K562 (cell line): ENCODE measurements around the gene GIGYF2. TPM values are rescaled to one million over a fixed set of nuclear protein-coding genes. Genes with fewer than 3 reads are reported as not detected.

Experiments
- ARNT ChIP-seq, 2 experiments: fragments of 450-650 bp; IDR thresholded peaks; 2 replicates each; pipeline ENCODE4 v1.6.1; 2016; ENCODE audit warnings: mild to moderate bottlenecking in 1 of 2
- EWSR1 ChIP-seq: fragments of 450-650 bp; IDR thresholded peaks from 2 replicates; pipeline ENCODE4 v1.6.1; 2018; ENCODE audit warnings: borderline replicate concordance, mild to moderate bottlenecking, low read depth, moderate library complexity; ENCODE audit not compliant: partially characterized antibody
- KHSRP ChIP-seq: fragments of 450-650 bp; IDR thresholded peaks from 2 replicates; pipeline ENCODE4 v1.6.1; 2017
- KLF10 ChIP-seq: fragments of 250-450 bp; sonication (Bioruptor Pico); IDR thresholded peaks from 2 replicates; pipeline ENCODE4 v1.6.1; 2021; ENCODE audit warnings: matching md5 sums
- TAF15 ChIP-seq: fragments of 200-400 bp; formaldehyde crosslinking; IDR thresholded peaks from 2 replicates; pipeline ENCODE4 v1.6.1; 2017; ENCODE audit warnings: mild to moderate bottlenecking, low read depth, low read length, moderate library complexity
- polyA plus RNA-seq, 8 experiments: library from polyadenylated mRNA; depleted of rRNA in 4 of 8; stranded (reverse) in 5 of 8; unstranded in 3 of 8; fragments of >200 nt; fragmentation: Nextera tagmentation in 2 of 8; fragmentation: Illumina TruSeq in 1 of 8; extraction: Ambion mirVana in 2 of 8; extraction: Trizol in 1 of 8; gene quantifications; 2 replicates each; pipeline versions ENCODE4 v1.2.1 to v1.2.3, GENCODE V29; 2011 to 2014; ENCODE audit warnings: inconsistent platforms in 1 of 8, missing spikeins in 1 of 8
- total RNA-seq, 7 experiments: library from RNA; depleted of rRNA in 6 of 7; stranded (reverse); fragments of >200 nt in 6 of 7; fragmentation: Illumina TruSeq in 2 of 7; extraction: Trizol in 2 of 7; gene quantifications; 2 replicates each; pipeline versions ENCODE4 v1.2.1 to v1.2.3, GENCODE V29; 2011 to 2021; ENCODE audit warnings: low replicate concordance in 1 of 7
- TF ChIP-seq, protein P1 (sequence below): fragments of 450-650 bp; IDR thresholded peaks from 2 replicates; pipeline ENCODE4 v1.6.1; 2016; ENCODE audit warnings: mild to moderate bottlenecking, moderate library complexity
- TF ChIP-seq, protein P2 (sequence below): fragments of 250-450 bp; sonication (Bioruptor Pico); IDR thresholded peaks from 2 replicates; pipeline ENCODE4 v1.8.0; 2021; ENCODE audit warnings: moderate library complexity, mild to moderate bottlenecking, inconsistent platforms
- TF ChIP-seq, protein P3 (sequence below): fragments of 450-650 bp; formaldehyde crosslinking; IDR thresholded peaks from 2 replicates; pipeline ENCODE4 v1.4.0; 2020; ENCODE audit warnings: mild to moderate bottlenecking, moderate library complexity

GIGYF2 gene
- total and polyA plus RNA-seq, 9 of the 15 experiments (the other 6 are each of a cell fraction or from before 2014, with no cell fraction given), result 12.7 to 52.7 (median 34.9) TPM

DNA sequence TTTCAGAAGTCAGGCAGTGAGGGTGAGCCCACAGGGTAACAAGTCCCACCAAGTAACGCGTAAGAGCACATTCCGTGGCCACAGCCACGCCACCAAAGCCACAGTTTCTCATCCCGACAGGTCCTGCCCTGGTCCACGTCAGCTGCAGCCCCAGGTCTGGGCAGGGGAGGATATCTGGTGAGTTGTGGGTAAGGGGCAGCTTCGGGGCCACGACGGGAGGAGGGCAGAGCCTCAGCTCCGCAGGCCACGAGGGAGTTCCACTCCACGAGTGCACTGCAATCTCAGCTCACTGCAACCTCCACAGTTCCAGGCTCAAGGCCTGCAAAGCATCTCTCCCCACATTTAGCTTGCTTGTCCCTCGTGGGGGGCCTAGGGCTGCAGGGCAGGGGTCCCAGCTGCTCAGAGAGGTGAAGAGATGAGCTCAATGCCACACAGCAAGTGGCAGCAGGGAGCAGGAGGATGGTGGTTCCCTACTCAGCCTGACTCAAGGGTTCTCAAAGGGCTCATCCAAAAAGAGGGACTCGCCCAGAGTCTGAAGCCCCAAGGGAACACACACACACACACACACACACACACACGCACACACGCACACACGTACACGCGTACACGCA is 185.5 kb downstream of the GIGYF2 start (continued):
- TF ChIP-seq, protein P1, sequence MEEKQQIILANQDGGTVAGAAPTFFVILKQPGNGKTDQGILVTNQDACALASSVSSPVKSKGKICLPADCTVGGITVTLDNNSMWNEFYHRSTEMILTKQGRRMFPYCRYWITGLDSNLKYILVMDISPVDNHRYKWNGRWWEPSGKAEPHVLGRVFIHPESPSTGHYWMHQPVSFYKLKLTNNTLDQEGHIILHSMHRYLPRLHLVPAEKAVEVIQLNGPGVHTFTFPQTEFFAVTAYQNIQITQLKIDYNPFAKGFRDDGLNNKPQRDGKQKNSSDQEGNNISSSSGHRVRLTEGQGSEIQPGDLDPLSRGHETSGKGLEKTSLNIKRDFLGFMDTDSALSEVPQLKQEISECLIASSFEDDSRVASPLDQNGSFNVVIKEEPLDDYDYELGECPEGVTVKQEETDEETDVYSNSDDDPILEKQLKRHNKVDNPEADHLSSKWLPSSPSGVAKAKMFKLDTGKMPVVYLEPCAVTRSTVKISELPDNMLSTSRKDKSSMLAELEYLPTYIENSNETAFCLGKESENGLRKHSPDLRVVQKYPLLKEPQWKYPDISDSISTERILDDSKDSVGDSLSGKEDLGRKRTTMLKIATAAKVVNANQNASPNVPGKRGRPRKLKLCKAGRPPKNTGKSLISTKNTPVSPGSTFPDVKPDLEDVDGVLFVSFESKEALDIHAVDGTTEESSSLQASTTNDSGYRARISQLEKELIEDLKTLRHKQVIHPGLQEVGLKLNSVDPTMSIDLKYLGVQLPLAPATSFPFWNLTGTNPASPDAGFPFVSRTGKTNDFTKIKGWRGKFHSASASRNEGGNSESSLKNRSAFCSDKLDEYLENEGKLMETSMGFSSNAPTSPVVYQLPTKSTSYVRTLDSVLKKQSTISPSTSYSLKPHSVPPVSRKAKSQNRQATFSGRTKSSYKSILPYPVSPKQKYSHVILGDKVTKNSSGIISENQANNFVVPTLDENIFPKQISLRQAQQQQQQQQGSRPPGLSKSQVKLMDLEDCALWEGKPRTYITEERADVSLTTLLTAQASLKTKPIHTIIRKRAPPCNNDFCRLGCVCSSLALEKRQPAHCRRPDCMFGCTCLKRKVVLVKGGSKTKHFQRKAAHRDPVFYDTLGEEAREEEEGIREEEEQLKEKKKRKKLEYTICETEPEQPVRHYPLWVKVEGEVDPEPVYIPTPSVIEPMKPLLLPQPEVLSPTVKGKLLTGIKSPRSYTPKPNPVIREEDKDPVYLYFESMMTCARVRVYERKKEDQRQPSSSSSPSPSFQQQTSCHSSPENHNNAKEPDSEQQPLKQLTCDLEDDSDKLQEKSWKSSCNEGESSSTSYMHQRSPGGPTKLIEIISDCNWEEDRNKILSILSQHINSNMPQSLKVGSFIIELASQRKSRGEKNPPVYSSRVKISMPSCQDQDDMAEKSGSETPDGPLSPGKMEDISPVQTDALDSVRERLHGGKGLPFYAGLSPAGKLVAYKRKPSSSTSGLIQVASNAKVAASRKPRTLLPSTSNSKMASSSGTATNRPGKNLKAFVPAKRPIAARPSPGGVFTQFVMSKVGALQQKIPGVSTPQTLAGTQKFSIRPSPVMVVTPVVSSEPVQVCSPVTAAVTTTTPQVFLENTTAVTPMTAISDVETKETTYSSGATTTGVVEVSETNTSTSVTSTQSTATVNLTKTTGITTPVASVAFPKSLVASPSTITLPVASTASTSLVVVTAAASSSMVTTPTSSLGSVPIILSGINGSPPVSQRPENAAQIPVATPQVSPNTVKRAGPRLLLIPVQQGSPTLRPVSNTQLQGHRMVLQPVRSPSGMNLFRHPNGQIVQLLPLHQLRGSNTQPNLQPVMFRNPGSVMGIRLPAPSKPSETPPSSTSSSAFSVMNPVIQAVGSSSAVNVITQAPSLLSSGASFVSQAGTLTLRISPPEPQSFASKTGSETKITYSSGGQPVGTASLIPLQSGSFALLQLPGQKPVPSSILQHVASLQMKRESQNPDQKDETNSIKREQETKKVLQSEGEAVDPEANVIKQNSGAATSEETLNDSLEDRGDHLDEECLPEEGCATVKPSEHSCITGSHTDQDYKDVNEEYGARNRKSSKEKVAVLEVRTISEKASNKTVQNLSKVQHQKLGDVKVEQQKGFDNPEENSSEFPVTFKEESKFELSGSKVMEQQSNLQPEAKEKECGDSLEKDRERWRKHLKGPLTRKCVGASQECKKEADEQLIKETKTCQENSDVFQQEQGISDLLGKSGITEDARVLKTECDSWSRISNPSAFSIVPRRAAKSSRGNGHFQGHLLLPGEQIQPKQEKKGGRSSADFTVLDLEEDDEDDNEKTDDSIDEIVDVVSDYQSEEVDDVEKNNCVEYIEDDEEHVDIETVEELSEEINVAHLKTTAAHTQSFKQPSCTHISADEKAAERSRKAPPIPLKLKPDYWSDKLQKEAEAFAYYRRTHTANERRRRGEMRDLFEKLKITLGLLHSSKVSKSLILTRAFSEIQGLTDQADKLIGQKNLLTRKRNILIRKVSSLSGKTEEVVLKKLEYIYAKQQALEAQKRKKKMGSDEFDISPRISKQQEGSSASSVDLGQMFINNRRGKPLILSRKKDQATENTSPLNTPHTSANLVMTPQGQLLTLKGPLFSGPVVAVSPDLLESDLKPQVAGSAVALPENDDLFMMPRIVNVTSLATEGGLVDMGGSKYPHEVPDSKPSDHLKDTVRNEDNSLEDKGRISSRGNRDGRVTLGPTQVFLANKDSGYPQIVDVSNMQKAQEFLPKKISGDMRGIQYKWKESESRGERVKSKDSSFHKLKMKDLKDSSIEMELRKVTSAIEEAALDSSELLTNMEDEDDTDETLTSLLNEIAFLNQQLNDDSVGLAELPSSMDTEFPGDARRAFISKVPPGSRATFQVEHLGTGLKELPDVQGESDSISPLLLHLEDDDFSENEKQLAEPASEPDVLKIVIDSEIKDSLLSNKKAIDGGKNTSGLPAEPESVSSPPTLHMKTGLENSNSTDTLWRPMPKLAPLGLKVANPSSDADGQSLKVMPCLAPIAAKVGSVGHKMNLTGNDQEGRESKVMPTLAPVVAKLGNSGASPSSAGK, result no peak
- TF ChIP-seq, protein P2, sequence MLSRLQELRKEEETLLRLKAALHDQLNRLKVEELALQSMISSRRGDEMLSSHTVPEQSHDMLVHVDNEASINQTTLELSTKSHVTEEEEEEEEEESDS, result no peak
- TF ChIP-seq TAF15 (no peak), EWSR1 (no peak), KHSRP (no peak), ARNT (IDR thresholded peaks at IDR 0.05) (no peak), KLF10 (no peak)
- TF ChIP-seq, protein P3, sequence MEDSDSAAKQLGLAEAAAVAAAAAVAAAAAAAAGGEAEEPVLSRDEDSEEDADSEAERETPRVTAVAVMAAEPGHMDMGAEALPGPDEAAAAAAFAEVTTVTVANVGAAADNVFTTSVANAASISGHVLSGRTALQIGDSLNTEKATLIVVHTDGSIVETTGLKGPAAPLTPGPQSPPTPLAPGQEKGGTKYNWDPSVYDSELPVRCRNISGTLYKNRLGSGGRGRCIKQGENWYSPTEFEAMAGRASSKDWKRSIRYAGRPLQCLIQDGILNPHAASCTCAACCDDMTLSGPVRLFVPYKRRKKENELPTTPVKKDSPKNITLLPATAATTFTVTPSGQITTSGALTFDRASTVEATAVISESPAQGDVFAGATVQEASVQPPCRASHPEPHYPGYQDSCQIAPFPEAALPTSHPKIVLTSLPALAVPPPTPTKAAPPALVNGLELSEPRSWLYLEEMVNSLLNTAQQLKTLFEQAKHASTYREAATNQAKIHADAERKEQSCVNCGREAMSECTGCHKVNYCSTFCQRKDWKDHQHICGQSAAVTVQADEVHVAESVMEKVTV, result no peak
